Measurements from ENCODE around the gene ZSCAN18.
A peak's percentile ranks its signal among the peaks of the same experiment; 100 is the strongest.

The ZSCAN18 gene

GRCh38 chr19:58086825-58087710 is 11.0 kb downstream of the ZSCAN18 start:
- no peak for DNase-seq

- no peak for DNase-seq
Measured at GRCh38 chr19:58085348-58085875, 12.6 kb downstream of the ZSCAN18 start.

GRCh38 chr19:58084596-58085347 is 13.3 kb downstream of the ZSCAN18 start:
- no peak for DNase-seq

DNA sequence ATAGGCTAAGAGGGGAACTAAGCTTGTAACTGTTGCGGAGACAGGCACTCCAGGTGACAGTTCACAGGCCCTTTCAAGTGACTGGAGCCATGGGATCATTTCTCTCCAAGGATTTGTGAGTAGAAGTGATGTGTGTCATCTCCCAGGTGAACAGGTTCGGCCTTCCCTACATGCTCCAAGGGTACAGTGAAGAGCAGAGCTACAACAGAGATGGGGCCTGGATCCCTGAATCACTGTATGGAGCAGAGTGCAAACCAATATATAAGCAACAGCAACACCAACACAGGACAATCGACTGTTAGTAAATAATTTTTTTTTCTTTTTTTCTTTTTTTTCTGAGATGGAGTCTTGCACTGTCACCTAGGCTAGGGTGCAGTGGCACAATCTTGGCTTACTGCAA is 15.0 kb downstream of the ZSCAN18 start:
- DNase-seq, result no peak

GRCh38 chr19:58079792-58080191 is 18.2 kb downstream of the ZSCAN18 start:
- no peak for DNase-seq

DNA sequence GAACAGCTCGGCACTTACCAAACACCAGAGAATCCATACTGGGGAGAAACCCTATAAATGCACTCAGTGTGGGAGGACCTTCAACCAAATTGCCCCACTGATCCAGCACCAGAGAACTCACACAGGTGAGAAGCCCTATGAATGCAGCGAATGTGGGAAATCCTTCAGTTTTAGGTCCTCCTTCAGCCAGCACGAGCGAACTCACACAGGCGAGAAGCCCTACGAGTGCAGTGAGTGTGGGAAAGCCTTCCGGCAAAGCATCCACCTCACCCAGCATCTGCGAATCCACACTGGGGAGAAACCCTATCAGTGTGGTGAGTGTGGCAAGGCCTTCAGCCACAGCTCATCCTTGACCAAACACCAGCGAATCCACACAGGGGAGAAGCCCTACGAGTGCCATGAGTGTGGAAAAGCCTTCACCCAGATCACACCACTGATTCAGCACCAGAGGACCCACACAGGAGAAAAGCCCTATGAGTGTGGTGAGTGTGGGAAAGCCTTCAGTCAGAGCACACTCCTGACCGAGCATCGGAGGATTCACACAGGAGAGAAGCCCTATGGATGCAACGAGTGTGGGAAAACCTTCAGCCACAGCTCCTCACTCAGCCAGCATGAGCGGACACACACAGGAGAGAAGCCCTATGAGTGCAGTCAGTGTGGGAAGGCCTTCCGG is 30.7 kb downstream of the ZSCAN18 start:
- no peak for DNase-seq

DNA sequence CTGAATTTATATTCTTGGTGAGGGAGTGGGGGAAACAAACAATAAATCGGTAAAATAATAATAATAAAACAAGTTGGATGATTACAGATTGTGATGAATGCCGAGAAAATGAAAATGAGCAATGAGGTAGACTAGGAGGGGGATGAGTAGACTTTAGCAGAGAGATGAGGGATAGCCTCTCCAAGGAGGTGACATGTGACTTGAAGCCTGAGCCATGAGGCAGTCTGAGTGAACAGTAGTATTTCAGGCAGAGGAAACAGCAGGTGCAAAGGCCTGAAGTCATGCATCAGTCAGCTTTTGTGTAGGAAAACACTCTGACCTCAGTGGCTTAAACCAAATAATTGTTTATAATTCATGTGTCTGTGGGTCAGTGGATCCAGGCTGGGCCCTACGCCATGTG is 34.3 kb downstream of the ZSCAN18 start:
- DNase-seq, result no peak

- DNase-seq, result no peak
Measured at GRCh38 chr19:58060231-58060630, 37.8 kb downstream of the ZSCAN18 start.

DNA sequence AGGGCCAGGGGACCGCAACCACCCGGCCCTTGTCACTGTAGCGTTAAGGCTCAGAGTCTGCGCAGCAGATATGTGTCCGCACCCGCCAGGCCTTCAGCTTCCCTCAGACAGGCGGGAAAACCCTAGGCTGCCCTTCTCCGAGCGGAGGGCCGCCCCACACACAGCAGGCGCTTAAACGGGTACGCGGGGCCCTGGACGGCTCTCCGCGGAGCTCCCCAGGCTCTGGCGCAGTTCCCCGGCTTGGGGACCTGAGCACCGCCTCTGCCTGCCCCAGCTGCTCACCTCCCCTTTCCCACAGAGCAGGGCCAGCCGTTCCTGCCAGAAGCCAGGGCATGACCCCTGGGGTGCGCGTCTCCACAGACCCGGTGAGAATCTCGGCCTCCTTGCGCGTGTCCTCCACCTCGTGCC is 38.4 kb downstream of the ZSCAN18 start:
- DNase-seq, result no peak

DNA sequence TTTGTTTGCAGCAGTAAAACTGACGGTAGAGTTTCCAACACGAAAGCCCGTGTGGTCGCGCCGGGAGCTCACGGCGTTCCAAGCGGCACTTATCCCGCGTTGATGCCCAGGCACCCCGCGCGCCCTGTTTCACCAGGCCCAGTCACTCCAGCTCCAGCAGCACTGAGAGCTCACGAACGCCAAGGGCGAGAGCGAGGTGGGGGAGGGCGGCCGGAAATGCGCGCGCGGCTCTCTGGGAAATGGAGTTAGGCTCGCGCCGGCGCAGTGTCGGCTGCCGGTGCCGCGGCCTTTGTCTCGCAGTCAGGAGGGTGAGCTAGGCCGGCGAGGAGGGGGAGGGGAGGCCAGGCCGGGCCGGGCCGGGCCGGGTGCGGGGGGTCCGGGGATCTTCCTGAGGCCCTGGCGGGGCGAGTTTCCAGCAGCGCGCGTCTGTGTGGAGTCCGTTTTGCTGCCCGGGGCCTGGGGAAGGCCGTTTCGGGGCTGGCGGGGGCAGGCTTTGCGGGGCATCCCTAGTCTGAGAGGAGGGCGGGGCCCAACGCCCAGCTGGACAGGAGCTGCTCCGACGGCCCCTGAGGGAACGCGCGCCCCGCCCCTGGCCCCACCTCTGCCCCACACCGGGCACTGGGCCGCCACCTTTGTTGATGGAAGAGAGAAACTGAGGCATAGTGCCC is 38.9 kb downstream of the ZSCAN18 start, which contains the start of gene ZNF135:
ZNF135 (plus strand) TSS at position 280 of the 668 bp plus-strand sequence. CDS start 721 bp downstream, outside the sequence.
- peak; percentile 31 to 54 (median 46) for DNase-seq

DNA sequence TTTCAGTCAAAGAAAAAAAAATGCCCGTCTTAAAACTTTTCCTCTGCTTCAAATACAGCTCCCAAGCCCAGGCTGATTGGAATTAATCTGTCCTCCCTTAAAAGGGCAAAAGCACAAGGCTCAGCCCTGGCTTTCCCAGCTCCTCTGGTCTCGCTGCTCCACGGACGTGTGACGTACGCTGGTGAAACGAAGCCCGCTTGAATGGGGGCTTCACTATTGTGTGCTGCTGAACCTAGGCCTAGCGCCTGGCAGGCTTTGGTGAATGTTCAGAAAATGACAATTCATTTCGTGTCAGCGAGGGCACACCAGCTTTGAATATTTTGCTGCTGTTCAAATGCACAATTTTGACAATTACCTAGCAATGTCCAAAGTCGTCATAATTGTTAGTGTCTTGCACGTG is 39.6 kb downstream of the ZSCAN18 start:
- no peak for DNase-seq

DNA sequence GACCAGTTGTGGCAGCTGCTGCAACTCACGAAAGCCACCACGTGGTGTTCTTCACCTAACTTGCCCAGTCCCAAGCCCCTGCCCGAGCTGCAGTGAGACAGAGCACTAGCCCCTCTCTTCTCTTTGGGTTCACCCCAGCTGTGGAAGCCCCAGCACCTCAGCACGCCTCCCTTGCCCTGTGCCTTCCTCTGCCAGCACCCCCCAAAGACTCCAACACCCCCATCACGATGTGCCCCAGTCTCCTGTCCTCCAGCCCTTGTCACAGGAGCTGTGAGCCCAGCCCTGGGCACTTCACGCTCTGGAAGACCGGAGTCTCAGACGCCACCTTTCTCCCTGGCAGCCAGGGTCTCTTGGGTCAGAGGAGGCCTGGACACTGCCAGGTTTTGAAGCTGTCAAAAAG is 41.2 kb downstream of the ZSCAN18 start:
- DNase-seq, result no peak

DNA sequence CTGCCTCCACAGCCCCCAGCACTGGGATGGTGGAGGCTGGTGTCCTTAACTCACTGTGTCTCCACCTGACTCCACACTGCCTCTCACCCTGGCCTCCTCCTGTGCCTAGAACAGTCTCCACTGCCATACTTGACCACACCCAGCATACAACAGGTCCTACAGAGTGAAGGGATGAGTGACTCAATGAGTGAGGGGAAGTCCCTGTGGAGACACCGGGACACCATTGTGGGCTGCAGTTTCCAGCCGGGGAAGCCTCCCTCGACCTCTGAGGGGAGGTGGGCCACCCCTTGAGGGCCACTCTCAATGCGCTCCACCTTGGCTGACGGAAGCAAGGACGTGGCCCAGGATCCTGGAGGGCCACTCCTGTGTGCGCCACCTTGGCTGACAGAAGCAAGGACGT is 41.8 kb downstream of the ZSCAN18 start:
- no peak for DNase-seq

GRCh38 chr19:58054901-58055874 is 42.8 kb downstream of the ZSCAN18 start:
- no peak for DNase-seq

DNA sequence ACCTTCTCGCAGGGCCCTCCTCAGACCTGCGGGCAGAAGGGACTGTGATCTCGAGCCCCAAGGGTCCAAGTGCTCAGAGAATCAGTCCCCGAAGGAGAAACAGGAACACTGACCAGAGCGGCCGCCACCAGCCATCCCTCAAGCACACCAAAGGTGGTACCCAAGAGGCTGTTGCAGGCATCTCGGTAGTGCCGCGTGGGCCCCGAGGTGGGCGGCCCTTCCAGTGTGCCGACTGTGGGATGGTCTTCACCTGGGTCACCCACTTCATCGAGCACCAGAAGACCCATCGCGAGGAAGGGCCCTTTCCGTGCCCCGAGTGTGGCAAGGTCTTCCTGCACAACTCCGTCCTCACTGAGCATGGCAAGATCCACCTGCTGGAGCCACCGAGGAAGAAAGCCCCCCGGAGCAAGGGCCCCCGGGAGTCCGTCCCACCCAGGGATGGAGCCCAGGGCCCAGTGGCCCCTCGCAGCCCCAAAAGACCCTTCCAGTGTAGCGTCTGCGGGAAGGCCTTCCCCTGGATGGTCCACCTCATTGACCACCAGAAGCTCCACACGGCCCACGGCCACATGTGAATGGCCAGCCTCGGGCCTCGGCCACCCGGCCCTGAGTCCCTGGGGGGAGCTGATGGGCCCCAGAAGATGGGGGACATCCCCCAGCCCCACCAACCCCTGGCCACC is 44.4 kb downstream of the ZSCAN18 start:
- DNase-seq, result no peak

GRCh38 chr19:58052256-58052655 is 45.8 kb downstream of the ZSCAN18 start:
- DNase-seq, result no peak

- no peak for DNase-seq
Measured at GRCh38 chr19:58047672-58048071, 50.4 kb downstream of the ZSCAN18 start.

DNA sequence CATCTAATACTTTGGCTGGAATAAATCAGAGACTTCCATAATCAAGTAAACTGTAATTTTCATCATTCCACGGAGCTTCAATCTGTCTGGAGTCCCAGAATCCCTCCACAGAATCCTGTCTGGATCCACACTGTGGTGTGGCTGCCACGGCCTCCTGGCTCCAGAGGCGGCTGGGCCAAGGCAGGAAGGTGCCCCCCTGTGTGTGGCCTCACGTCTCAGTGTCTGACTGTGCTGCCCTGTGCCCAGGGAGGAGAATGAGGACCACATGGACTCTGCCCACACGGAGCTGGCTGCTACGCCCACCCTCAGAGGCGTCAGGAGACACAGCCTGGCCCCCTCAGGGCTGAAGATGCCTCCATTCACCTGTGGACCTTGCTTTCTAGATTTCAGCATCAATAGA is 51.2 kb downstream of the ZSCAN18 start:
- no peak for DNase-seq

GRCh38 chr19:58045411-58046050 is 52.5 kb downstream of the ZSCAN18 start:
- DNase-seq, result no peak

- no peak for DNase-seq
Measured at GRCh38 chr19:58044886-58045285, 53.1 kb downstream of the ZSCAN18 start.
